SIG-M5 treated with dmso at 0.1 percent for 504 hours (cell line): ENCODE results near the gene CT45A1.
"Not testable (repeated sequence)": the region's sequence is repeated elsewhere in the genome, so short reads cannot be mapped to it uniquely, and the experiment has no call there.

Experiments used
- DNase-seq: peaks from one replicate; lab custom pipeline; 2025; ENCODE audit not compliant: unreplicated experiment; lab: John Stamatoyannopoulos, UW

CT45A1 gene

DNA sequence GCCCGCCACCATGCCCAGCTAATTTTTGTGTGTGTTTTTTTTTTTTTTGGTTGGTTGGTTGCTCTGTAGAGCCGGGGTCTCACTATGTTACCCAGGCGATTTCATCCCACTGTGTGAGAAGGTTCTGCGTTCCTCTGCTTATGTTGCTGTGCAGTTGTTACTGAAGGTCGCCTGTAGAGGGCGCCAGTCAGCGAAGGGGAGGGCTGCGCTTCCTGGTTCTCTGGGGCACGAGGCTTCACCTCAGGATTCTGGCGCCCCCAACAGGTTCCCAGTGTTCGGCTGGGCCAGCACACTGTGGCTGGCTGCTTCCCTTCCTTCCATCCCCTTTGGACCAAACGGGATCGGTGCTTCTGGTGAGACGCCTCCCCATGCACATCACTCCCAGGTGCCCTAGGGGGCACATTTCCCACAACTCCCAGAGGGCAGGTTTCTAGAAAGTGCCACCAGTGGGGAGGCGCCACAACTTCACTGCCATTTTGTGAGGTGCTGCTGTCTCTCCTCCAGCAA lies at the start of gene CT45A1:
Gene CT45A1, plus strand, starts transcription at position 457 of the 507 bp plus-strand sequence. CDS start 5,302 bp downstream, outside the sequence.
- not testable (repeated sequence) for DNase-seq

DNA sequence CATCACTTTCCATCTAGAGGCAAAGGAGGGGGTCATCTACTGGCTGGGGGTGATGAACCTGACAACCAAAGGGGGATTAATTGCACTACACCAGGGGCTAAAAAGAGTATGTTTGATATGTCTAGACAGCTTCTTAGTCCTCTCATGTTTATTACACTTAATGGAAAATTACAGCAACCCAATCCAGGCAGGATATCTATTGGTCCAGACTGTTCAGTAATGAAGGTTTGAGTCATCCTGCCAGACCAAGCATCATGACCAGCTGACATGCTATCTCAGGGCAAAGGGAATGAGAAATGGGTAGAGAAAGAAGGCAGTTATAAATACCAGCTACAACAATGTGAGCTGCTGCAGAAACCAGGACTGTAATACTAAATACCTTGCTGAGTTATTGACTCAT lies 40.5 kb upstream of the CT45A1 start:
- not testable (repeated sequence) for DNase-seq

GRCh38 chrX:135688137-135688536 lies 25.3 kb upstream of the CT45A1 start:
- no peak for DNase-seq

DNA sequence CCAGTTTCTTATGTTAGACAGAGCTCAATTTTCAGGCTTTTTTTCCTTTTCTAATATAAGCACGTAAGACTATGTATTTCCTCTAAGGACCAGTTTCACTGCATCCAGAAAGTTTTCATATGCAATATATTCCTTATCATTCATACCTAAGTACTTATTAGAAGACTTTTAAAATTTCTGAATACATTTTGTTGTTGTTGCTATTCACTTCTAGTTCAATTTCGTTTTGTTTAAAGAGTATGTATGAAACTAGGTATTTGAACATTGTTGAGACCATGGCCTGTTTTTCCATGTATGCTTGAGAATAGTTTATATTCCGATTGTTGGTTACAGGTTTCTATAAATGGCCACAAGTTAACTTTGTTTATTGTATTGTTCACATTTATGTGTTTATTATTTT lies 18.0 kb upstream of the CT45A1 start:
- no peak for DNase-seq

- DNase-seq: peak; percentile 16
Measured at GRCh38 chrX:135697601-135698000, 15.8 kb upstream of the CT45A1 start.

GRCh38 chrX:135698924-135699323 lies 14.5 kb upstream of the CT45A1 start:
- DNase-seq: no peak

GRCh38 chrX:135707880-135708279 lies 5.6 kb upstream of the CT45A1 start:
- peak; percentile 22 for DNase-seq

DNA sequence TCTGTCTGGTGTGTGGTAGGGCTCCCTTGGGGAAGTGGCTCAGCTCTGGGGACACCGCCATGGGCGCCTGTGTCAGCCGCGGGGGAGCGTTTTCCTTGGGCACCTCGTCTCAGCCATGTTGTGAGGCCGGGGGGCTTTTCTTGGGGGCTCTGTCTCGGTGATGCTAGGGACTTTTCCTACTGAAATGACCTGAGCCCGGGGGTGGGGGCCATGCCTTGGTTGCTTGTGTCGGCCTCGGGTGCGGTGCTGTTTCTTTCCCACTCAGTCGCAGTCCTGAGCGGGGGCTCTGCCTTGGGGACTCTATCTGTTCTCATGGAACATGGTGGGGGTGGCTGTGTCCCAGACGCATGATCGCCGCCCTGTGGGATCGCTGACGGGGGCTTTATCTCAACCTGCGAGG lies 356 bp downstream of the CT45A1 start:
- no peak for DNase-seq

GRCh38 chrX:135734666-135735065 lies 21.2 kb downstream of the CT45A1 start:
- not testable (repeated sequence) for DNase-seq

DNA sequence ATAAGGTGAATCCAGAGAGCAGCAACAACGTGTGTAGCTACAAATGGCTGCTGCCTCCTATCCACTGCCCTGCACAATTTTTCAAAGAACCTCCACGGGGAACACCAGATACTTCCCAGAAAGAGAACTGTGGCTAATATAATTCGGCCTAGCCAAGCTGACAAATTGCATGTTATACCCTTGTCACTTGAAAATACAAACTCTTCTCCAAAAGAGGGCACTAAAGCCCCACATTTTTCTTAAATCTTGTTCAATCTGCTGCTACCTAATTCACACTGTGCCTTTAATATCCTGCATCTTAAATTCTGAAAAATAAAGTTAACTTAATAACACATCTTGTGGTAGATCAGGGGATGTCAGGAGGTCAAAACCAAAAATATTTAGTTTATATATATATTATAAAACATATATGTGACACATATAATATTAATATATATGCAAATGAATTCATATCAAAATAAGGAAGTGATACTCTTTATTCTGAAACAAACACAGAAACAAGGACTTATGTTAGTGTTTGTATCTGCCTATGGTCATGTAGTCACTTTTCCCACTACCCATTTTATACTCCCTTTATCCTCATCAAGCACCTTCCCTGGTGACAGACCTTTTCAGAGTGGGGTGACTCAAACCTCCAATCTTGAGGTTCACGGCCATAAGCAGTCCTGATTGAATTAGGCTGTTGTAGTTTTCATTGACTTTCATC lies 24.1 kb downstream of the CT45A1 start:
- DNase-seq: no peak

DNA sequence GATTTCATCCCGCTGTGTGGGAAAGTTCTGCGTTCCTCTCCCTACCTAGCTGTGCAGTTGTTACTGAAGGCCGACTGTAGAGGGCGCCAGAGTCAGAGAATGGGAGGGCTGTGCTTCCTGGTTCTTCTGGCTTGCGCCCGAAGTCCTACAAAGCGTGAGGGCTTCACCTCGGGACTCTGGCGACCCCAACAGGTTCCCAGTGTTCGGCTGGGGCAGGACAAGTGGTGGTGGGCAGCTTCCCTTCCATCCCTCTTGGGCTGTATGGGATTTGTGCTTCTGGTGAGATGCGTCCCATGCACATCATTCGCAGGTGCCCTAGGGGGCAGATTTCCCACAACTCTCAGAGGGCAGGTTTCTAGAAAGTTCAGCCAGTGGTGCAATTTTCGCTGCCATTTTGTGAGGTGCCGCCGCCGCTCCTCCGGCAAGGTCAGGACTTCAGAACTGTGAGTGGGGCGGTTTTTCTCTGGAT lies 27.3 kb downstream of the CT45A1 start:
- no peak for DNase-seq

DNA sequence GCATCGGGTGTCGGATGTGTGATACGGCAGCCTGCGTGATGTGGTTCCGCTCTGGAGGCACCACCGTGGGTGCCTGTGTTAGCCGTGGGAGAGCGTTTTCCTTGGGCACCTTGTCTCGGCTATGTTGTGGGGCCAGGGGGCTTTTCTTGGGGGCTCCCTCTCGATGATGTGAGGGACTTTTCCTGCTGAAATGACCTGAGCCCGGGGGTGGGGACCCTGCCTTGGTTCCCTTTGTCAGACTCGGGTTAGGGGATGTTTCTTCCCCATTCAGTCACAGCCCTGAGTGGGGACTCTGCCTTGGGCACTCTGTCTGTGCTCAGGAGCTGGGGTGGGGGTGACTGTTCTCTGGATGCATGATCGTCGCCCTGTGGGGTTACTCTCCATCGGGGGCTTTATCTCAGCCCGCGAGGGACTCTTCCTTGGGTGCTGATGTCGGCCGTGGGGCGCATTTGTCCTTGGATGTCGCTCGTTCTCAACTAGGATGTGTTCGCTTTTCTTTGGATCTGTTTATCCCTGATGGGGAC lies 27.8 kb downstream of the CT45A1 start:
- DNase-seq: no peak

DNA sequence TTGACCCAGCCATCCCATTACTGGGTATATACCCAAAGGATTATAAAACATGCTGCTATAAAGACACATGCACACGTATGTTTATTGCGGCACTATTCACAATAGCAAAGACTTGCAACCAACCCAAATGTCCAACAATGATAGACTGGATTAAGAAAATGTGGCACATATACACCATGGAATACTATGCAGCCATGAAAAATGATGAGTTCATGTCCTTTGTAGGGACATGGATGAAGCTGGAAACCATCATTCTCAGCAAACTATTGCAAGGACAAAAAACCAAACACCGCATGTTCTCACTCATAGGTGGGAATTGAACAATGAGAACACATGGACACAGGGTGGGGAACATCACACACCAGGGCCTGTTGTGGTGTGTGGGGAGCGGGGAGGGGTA lies 31.3 kb downstream of the CT45A1 start:
- DNase-seq: not testable (repeated sequence)

- DNase-seq: not testable (repeated sequence)
Measured at GRCh38 chrX:135768091-135768490, 54.7 kb downstream of the CT45A1 start, which contains the start of gene CT45A3. Gene CT45A3, minus strand, starts transcription at chrX:135768191. Its CDS starts 3,747 bp downstream, at chrX:135764444.
